Fibroblast of the aortic adventitia (primary cell): ENCODE results near the gene MSX2. TPM values are rescaled to one million over a fixed set of nuclear protein-coding genes. Genes with fewer than 3 reads are reported as not detected.

Source experiments
- DNase-seq: peaks from one replicate; pipeline ENCODE4 v3.0.0-alpha.2; 2010; ENCODE audit warnings: low read depth
- H3K4me3 ChIP-seq: 2 replicates; pipeline ENCODE4 v1.5.1; 2011; ENCODE audit warnings: low read depth, mild to moderate bottlenecking, control low read depth, low read length, moderate library complexity
- small RNA-seq: library from RNA; depleted of rRNA; stranded (forward); fragments of <200 nt; gene quantifications from one replicate; pipeline ENCODE3, GENCODE V24; 2012
- total RNA-seq: library from RNA; depleted of rRNA; stranded (reverse); fragments of >200 nt; gene quantifications from 2 replicates; pipeline ENCODE4 v1.2.3, GENCODE V29; 2012; ENCODE audit warnings: low replicate concordance
- TF ChIP-seq, protein P1 (sequence below): IDR thresholded peaks from 2 replicates; pipeline ENCODE4 v1.5.1; 2011; ENCODE audit warnings: mild to moderate bottlenecking, low read length, control low read depth, inconsistent platforms; ENCODE audit not compliant: insufficient read depth

The MSX2 gene
- total RNA-seq, 1 donor: under 0.01 TPM

DNA sequence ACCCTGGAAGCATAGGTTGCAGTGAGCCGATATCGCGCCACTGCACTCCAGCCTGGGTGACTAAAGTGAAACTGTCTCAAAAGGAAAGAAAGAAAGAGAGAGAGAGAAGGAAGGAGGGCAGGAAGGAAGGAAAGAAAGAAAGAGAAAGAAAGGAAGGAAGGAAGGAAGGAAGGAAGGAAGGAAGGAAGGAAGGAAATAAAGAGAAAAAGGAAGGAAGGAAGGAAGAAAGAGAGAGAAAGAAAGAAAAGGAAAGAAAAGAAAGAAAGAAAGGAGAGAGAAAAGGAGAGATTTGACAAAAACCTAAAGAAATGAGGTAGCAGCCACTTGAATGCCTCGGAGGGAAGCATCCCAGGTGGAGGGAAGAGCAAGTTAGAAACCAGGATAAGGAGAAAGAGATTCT lies 44.6 kb downstream of the MSX2 start:
- TF ChIP-seq, protein P1, sequence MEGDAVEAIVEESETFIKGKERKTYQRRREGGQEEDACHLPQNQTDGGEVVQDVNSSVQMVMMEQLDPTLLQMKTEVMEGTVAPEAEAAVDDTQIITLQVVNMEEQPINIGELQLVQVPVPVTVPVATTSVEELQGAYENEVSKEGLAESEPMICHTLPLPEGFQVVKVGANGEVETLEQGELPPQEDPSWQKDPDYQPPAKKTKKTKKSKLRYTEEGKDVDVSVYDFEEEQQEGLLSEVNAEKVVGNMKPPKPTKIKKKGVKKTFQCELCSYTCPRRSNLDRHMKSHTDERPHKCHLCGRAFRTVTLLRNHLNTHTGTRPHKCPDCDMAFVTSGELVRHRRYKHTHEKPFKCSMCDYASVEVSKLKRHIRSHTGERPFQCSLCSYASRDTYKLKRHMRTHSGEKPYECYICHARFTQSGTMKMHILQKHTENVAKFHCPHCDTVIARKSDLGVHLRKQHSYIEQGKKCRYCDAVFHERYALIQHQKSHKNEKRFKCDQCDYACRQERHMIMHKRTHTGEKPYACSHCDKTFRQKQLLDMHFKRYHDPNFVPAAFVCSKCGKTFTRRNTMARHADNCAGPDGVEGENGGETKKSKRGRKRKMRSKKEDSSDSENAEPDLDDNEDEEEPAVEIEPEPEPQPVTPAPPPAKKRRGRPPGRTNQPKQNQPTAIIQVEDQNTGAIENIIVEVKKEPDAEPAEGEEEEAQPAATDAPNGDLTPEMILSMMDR: no peak
- DNase-seq: no peak
- no peak overlapping the region for H3K4me3 ChIP-seq

DNA sequence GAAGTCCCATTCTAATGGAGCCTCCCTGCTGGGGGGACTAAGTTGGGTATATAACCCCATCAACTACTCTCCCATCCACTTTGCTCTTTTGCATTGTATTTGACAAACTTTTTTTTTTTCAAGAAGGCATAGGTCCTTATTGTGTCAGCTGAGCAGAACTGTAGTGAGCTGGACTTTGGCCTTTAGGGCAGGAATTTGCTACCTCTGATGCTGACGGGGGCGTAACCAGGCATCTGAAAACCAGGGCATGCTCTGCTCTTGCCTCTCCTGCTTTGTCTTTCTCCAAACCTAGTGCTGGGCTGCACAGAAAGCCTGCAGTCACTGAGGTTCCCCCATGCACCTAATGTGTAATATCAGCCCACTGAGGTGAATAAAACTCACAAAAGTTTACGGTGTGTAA lies 49.0 kb downstream of the MSX2 start:
- no peak overlapping the region for H3K4me3 ChIP-seq
- DNase-seq: no peak
- TF ChIP-seq, protein P1: no peak

DNA sequence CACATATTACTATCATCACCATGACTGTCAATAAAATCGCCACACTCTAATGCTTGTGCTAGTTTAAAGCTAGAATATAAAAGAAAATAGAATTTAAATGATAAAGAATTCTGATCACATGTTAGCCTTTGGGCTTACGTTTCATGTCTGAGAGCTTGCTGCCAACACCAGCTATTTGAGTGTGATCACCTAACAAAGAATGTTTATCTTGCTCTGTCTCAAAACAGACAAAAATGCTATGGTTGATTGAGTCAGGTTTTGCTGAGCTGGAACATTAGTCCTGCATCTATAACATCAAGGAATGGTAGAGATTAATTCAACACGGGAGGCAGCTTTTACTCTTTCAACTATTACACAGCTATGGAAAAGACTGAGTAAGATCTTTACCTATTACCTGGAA lies 50.7 kb downstream of the MSX2 start:
- DNase-seq: no peak

GRCh38 chr5:174777111-174777510 lies 52.7 kb downstream of the MSX2 start:
- H3K4me3 ChIP-seq: no peak overlapping the region
- TF ChIP-seq, protein P1: no peak
- no peak for DNase-seq

More for the DNA sequence above, 50.7 kb downstream of the MSX2 start:
- no peak overlapping the region for H3K4me3 ChIP-seq
- TF ChIP-seq, protein P1: no peak

DNA sequence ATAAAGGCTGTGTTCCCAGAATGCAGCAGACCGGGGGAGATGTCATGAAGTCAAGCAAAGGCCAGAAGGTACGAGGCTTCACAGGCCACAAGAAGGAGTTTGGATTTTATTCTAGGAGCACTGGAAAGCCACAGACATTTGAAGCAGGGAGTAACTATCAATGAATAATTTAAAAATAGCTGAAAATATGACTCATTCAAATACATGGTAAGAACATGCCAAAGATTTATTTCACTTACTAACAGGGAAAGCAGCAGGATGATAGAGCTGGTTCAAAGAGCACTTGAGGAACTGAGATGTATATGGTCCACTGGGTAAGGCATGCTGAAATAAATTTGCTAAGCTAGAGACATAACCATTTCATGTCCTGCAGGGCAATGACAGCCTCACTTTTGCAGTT lies 53.2 kb downstream of the MSX2 start:
- no peak for DNase-seq
- TF ChIP-seq, protein P1: no peak
- H3K4me3 ChIP-seq: no peak overlapping the region

Small RNAs within 50 kb of the gene (small RNA-seq; reads per million reads assigned to genes)
- gene MIR4634: not detected
